SK-N-MC (cell line): ENCODE measurements around the gene LRRC23.

ENCODE experiments used
- EZH2 ChIP-seq: fragments of 200-600 bp; sonication (generic); IDR thresholded peaks from one replicate; pipeline ENCODE4 v1.6.1; 2017; ENCODE audit warnings: antibody characterized with exemption
- POLR2AphosphoS5 ChIP-seq: IDR thresholded peaks from 2 replicates; pipeline ENCODE4 v1.6.1; 2012; ENCODE audit warnings: mild to moderate bottlenecking, low read depth, low read length, borderline replicate concordance

GRCh38 chr12:6953442-6954315 lies 49.1 kb downstream of the LRRC23 start:
- TF ChIP-seq POLR2AphosphoS5 (no peak), EZH2 (no peak)
